Measurements from ENCODE around the gene VPS8. TPM values are rescaled to one million over a fixed set of nuclear protein-coding genes. Genes with fewer than 3 reads are reported as not detected.

VPS8 gene
- total RNA-seq, 1 experiment from 2014 or later: 39.7 TPM

DNA sequence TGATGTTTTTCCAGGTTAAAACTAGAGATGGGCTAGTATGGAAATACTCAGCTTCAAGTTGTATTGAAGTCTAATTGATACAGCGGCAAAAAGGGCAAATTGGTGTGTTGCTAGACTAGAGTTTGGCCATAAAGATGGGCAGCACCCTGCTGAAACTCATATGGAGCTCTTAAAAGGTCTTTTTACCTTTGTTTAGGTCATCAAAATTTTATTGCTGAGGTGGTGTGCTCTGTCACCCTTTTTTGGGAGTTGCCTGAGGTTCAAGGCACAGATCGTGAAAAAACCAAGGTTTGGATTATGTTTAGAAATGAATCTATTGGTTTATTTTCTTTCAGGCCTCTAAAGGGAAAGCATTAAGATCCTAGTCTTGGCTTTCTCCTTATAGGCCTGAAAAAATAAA, 38.2 kb downstream of the VPS8 start:
- no peak overlapping the region for H2AFZ ChIP-seq (ENCODE audit: low read length)
- no peak overlapping the region for H3K14ac ChIP-seq (ENCODE audit: insufficient read depth, low read length)
- Mint-ChIP-seq H3K36me3 (ENCODE audit: insufficient read depth in 1 of 3, low read depth in 3 of 3) (peaks cover 0 to 16% (median 0%) of the 10 kb centered on the region in 3 experiments; a peak in 3 of 7 replicates), H3K9me3 (no peaks in the 10 kb centered on the region), H3K4me3 (no peak overlapping the region), H3K4me1 (no peaks in the 10 kb centered on the region), H3K27me3 (ENCODE audit: low read depth) (no peaks in the 10 kb centered on the region), H3K27ac (no peak overlapping the region)
- no peak overlapping the region for H3K18ac ChIP-seq (ENCODE audit: insufficient read length, low read depth, low read length)
- no peaks in the 10 kb centered on the region for H3K9me3 ChIP-seq (ENCODE audit: control insufficient read depth, low read depth, low read length)
- H3K23me2 ChIP-seq (ENCODE audit: insufficient read length, low read depth, low read length, poor library complexity, severe bottlenecking): no peaks in the 10 kb centered on the region
- H3K4ac ChIP-seq (ENCODE audit: low read depth, low read length): no peak overlapping the region
- H4K20me1 ChIP-seq (ENCODE audit: control insufficient read depth, insufficient read depth, insufficient read length): no peaks in the 10 kb centered on the region
- H3T11ph ChIP-seq (ENCODE audit: low read length): no peak overlapping the region
- no peak overlapping the region for H2BK5ac ChIP-seq (ENCODE audit: insufficient read length, low read length)
- H2AK5ac ChIP-seq (ENCODE audit: insufficient read length, low read length): no peak overlapping the region
- H2BK120ac ChIP-seq (ENCODE audit: low read depth, low read length, poor library complexity, severe bottlenecking): no peak overlapping the region
- no peak overlapping the region for H4K8ac ChIP-seq (replicated peaks; ENCODE audit: insufficient read length, low read depth, low read length)
- WGBS (ENCODE audit: extremely low coverage, insufficient read length, low lambda C conversion rate): no CpG with 5 or more reads among the region's 2 CpGs
- no peak overlapping the region for H3K9ac ChIP-seq (ENCODE audit: extremely low read depth, insufficient read length, low read length)
- no peak overlapping the region for H3K4me2 ChIP-seq (ENCODE audit: insufficient read depth, insufficient read length, low read length)
- no peak overlapping the region for H3K56ac ChIP-seq (ENCODE audit: insufficient read length, low read depth, low read length)
- DNase-seq: no peak
- no peak overlapping the region for H3K23ac ChIP-seq (ENCODE audit: insufficient read length, low read depth, low read length)
- H3K27ac ChIP-seq (ENCODE audit: insufficient read length, low read depth, low read length): no peak overlapping the region
- H3K79me2 ChIP-seq (ENCODE audit: insufficient read depth, low read length): no peaks in the 10 kb centered on the region
- H2BK12ac ChIP-seq (ENCODE audit: insufficient read length, low read depth, low read length): no peak overlapping the region
- H4K91ac ChIP-seq (ENCODE audit: insufficient read length, low read depth, low read length): no peak overlapping the region
- no peaks in the 10 kb centered on the region for H3K4me1 ChIP-seq (ENCODE audit: insufficient read depth, low read length)
- no peak overlapping the region for H4K5ac ChIP-seq (ENCODE audit: insufficient read length, low read depth, low read length)
- H3K27me3 ChIP-seq (ENCODE audit: insufficient read depth, low read length): no peaks in the 10 kb centered on the region
- H3K79me1 ChIP-seq (ENCODE audit: insufficient read depth, low read depth, low read length, poor library complexity, severe bottlenecking): no peaks in the 10 kb centered on the region
- no peak overlapping the region for H2BK20ac ChIP-seq (ENCODE audit: low read depth, low read length, poor library complexity, severe bottlenecking)
- TF ChIP-seq, protein P1, sequence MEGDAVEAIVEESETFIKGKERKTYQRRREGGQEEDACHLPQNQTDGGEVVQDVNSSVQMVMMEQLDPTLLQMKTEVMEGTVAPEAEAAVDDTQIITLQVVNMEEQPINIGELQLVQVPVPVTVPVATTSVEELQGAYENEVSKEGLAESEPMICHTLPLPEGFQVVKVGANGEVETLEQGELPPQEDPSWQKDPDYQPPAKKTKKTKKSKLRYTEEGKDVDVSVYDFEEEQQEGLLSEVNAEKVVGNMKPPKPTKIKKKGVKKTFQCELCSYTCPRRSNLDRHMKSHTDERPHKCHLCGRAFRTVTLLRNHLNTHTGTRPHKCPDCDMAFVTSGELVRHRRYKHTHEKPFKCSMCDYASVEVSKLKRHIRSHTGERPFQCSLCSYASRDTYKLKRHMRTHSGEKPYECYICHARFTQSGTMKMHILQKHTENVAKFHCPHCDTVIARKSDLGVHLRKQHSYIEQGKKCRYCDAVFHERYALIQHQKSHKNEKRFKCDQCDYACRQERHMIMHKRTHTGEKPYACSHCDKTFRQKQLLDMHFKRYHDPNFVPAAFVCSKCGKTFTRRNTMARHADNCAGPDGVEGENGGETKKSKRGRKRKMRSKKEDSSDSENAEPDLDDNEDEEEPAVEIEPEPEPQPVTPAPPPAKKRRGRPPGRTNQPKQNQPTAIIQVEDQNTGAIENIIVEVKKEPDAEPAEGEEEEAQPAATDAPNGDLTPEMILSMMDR (conservative IDR thresholded peaks at IDR 0.05): no peak
- H2BK15ac ChIP-seq (ENCODE audit: low read depth, low read length): no peak overlapping the region
